Neural progenitor cell (in vitro differentiated cells): ENCODE data around the gene SREBF1. TPM values are rescaled to one million over a fixed set of nuclear protein-coding genes. Genes with fewer than 3 reads are reported as not detected.

Experiments
- DNase-seq: peaks from one replicate; pipeline ENCODE4 v3.0.0-alpha.2; 2016; ENCODE audit warnings: low spot score
- H2AFZ ChIP-seq: fragments of 200-600 bp; sonication (generic); replicated peaks from 2 replicates; pipeline ENCODE4 v1.6.1; 2016; ENCODE audit warnings: antibody characterized with exemption
- H3F3A ChIP-seq: fragments of 200-600 bp; sonication (generic); 2 replicates; pipeline ENCODE4 v1.6.1; 2016; ENCODE audit warnings: antibody characterized with exemption, low read depth
- H3K27ac ChIP-seq: fragments of 200-600 bp; sonication (generic); 2 replicates; pipeline ENCODE4 v1.5.1; 2016; ENCODE audit warnings: mild to moderate bottlenecking
- H3K27me3 ChIP-seq: fragments of 200-600 bp; sonication (generic); 2 replicates; pipeline ENCODE4 v1.6.1; 2016; ENCODE audit warnings: mild to moderate bottlenecking, moderate library complexity
- H3K36me3 ChIP-seq: fragments of 200-600 bp; sonication (generic); 2 replicates; pipeline ENCODE4 v1.5.1; 2016
- H3K4me1 ChIP-seq: fragments of 200-600 bp; sonication (generic); 2 replicates; pipeline ENCODE4 v1.6.1; 2016; ENCODE audit warnings: mixed run types
- H3K4me2 ChIP-seq: fragments of 200-600 bp; sonication (generic); 2 replicates; pipeline ENCODE4 v1.6.1; 2016
- H3K4me3 ChIP-seq: fragments of 200-600 bp; sonication (generic); 2 replicates; pipeline ENCODE4 v1.5.1; 2016
- H3K79me2 ChIP-seq: fragments of 200-600 bp; sonication (generic); 2 replicates; pipeline ENCODE4 v1.6.1; 2016; ENCODE audit warnings: low read depth
- H3K9ac ChIP-seq: fragments of 200-600 bp; sonication (generic); 2 replicates; pipeline ENCODE4 v1.6.1; 2016
- H3K9me3 ChIP-seq: fragments of 200-600 bp; sonication (generic); 2 replicates; pipeline ENCODE4 v1.5.1; 2016; ENCODE audit warnings: low read depth
- H4K20me1 ChIP-seq: fragments of 200-600 bp; sonication (generic); 2 replicates; pipeline ENCODE4 v1.6.1; 2016; ENCODE audit warnings: low read depth
- H3K27ac Mint-ChIP-seq: 3 replicates; pipeline ENCODE4 v1.8.0; 2021; ENCODE audit warnings: mixed read lengths
- H3K27me3 Mint-ChIP-seq: 2 replicates; pipeline ENCODE4 v1.8.0; 2022; ENCODE audit warnings: low read depth, mild to moderate bottlenecking, inconsistent platforms, moderate library complexity, mixed read lengths; ENCODE audit not compliant: insufficient read depth
- H3K36me3 Mint-ChIP-seq: 3 replicates; pipeline ENCODE4 v1.8.0; 2021; ENCODE audit warnings: mixed read lengths
- H3K4me1 Mint-ChIP-seq: 3 replicates; pipeline ENCODE4 v1.8.0; 2021; ENCODE audit warnings: mixed read lengths
- H3K4me3 Mint-ChIP-seq: 3 replicates; pipeline ENCODE4 v1.8.0; 2021; ENCODE audit warnings: mild to moderate bottlenecking, moderate library complexity, mixed read lengths
- H3K9me3 Mint-ChIP-seq: 3 replicates; pipeline ENCODE4 v1.8.0; 2020; ENCODE audit warnings: mixed read lengths
- EZH2 ChIP-seq: fragments of 200-600 bp; sonication (generic); IDR thresholded peaks from 2 replicates; pipeline ENCODE4 v1.6.1; 2017; ENCODE audit warnings: antibody characterized with exemption, mild to moderate bottlenecking, moderate library complexity
- EZH2phosphoT487 ChIP-seq: fragments of 200-600 bp; sonication (generic); IDR thresholded peaks from 2 replicates; pipeline ENCODE4 v1.6.1; 2017; ENCODE audit warnings: antibody characterized with exemption
- total RNA-seq: library from RNA; depleted of rRNA; stranded (reverse); fragments of >200 nt; gene quantifications from 2 replicates; pipeline ENCODE4 v1.2.3, GENCODE V29; 2015; ENCODE audit warnings: low replicate concordance
- TF ChIP-seq, protein P1 (sequence below): fragments of 200-600 bp; sonication (generic); IDR thresholded peaks from 2 replicates; pipeline ENCODE4 v1.5.1; 2017; ENCODE audit warnings: antibody characterized with exemption, mild to moderate bottlenecking

The SREBF1 gene
- 12.7 and 41.0 TPM in 2 replicates for total RNA-seq

DNA sequence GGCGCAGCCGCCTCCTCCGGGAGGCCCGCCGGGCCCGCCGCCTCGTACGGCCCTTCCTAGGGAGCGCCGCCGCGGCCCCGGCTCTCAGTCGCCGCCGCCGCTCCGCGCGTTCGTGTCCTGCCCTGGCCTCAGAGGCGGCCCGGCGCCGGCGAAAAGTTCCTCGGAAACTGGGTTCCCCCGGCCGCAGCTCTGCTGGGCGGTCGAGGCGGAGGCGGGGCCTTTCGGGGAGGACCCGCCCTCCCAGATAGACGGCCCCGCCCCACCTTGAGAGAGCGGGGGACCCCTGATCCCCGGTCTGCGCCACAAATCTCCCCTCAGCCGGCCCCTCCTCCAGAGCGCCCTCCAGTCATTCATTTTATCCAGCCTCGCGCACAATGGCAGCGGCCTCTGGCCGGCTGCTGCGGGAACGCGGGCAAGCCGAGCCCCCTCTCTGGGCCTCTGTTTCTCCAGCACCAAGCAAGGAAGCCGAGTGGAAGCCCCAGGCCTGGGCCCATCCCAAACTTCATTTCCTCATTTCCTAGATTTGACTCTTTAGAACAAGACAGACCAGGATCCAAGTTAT is at the start of gene SREBF1:
SREBF1 (minus strand) TSS at position 169 of the 562 bp plus-strand sequence. CDS start 169 bp downstream, outside the sequence.
- peak within 1 kb of the TSS; percentile 76 for H3K4me2 ChIP-seq
- peaks cover 48% of the 10 kb centered on the region for H3F3A ChIP-seq
- H4K20me1 ChIP-seq: peaks cover 40% of the 10 kb centered on the region
- Mint-ChIP-seq H3K9me3 (no peaks in the 10 kb centered on the region), H3K4me3 (peak within 1 kb of the TSS; percentile 93), H3K27me3 (peaks cover 5% of the 10 kb centered on the region), H3K27ac (peak within 1 kb of the TSS; percentile 97), H3K36me3 (peaks cover 5% of the 10 kb centered on the region), H3K4me1 (peaks cover 69% of the 10 kb centered on the region)
- no peak within 1 kb of the TSS for H2AFZ ChIP-seq
- peaks cover 42% of the 10 kb centered on the region for H3K4me1 ChIP-seq
- TF ChIP-seq EZH2: peak; percentile 12
- no peak for TF ChIP-seq EZH2phosphoT487
- H3K36me3 ChIP-seq: no peaks in the 10 kb centered on the region
- H3K4me3 ChIP-seq: peak within 1 kb of the TSS; percentile 82
- no peaks in the 10 kb centered on the region for H3K9me3 ChIP-seq
- peak; percentile 94 for DNase-seq
- H3K9ac ChIP-seq: peak within 1 kb of the TSS; percentile 91
- H3K79me2 ChIP-seq: peaks cover 40% of the 10 kb centered on the region
- H3K27ac ChIP-seq: peak within 1 kb of the TSS; percentile 93
- H3K27me3 ChIP-seq: no peaks in the 10 kb centered on the region

DNA sequence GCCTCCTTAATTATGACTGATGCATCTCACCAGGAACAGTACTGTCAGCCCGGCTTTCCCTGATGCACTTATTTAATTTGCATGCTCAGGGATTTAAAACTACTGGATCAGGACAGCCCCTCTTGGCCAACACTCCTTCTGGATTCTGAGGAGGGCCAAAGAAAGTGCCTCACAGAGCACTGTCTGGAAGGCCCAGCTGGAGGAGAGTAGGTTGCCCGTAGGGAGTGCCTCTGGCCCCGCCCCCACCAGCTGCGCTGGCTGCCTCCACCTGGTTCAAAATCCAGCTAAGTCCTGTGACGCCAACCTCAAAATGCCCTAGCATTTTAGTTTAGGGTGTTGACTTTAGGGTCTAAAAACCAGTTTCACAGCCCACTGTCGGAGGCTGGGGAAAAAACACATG is 49.4 kb upstream of the SREBF1 start:
- H3K4me3 ChIP-seq: no peak overlapping the region
- no peak overlapping the region for H2AFZ ChIP-seq
- no peaks in the 10 kb centered on the region for H3K27me3 ChIP-seq
- Mint-ChIP-seq H3K4me3 (no peak overlapping the region), H3K27ac (no peak overlapping the region), H3K9me3 (no peaks in the 10 kb centered on the region), H3K4me1 (peaks cover 50% of the 10 kb centered on the region), H3K27me3 (peaks cover 10% of the 10 kb centered on the region), H3K36me3 (peaks cover 8% of the 10 kb centered on the region)
- H3K9ac ChIP-seq: no peak overlapping the region
- H3K4me1 ChIP-seq: peaks cover 44% of the 10 kb centered on the region
- no peak overlapping the region for H3K27ac ChIP-seq
- peaks cover 15% of the 10 kb centered on the region for H3F3A ChIP-seq
- no peak overlapping the region for H3K4me2 ChIP-seq
- no peaks in the 10 kb centered on the region for H3K9me3 ChIP-seq
- H3K36me3 ChIP-seq: no peaks in the 10 kb centered on the region
- no peak for DNase-seq
- TF ChIP-seq EZH2 (no peak), EZH2phosphoT487 (no peak)
- TF ChIP-seq, protein P1, sequence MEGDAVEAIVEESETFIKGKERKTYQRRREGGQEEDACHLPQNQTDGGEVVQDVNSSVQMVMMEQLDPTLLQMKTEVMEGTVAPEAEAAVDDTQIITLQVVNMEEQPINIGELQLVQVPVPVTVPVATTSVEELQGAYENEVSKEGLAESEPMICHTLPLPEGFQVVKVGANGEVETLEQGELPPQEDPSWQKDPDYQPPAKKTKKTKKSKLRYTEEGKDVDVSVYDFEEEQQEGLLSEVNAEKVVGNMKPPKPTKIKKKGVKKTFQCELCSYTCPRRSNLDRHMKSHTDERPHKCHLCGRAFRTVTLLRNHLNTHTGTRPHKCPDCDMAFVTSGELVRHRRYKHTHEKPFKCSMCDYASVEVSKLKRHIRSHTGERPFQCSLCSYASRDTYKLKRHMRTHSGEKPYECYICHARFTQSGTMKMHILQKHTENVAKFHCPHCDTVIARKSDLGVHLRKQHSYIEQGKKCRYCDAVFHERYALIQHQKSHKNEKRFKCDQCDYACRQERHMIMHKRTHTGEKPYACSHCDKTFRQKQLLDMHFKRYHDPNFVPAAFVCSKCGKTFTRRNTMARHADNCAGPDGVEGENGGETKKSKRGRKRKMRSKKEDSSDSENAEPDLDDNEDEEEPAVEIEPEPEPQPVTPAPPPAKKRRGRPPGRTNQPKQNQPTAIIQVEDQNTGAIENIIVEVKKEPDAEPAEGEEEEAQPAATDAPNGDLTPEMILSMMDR: no peak
- no peaks in the 10 kb centered on the region for H4K20me1 ChIP-seq
- H3K79me2 ChIP-seq: no peaks in the 10 kb centered on the region

GRCh38 chr17:17884391-17885357 is 47.9 kb upstream of the SREBF1 start:
- Mint-ChIP-seq H3K27me3 (peaks cover 10% of the 10 kb centered on the region), H3K9me3 (no peaks in the 10 kb centered on the region), H3K4me3 (no peak overlapping the region), H3K27ac (no peak overlapping the region), H3K4me1 (peaks cover 56% of the 10 kb centered on the region), H3K36me3 (peaks cover 7% of the 10 kb centered on the region)
- H3F3A ChIP-seq: peaks cover 15% of the 10 kb centered on the region
- H3K27me3 ChIP-seq: no peaks in the 10 kb centered on the region
- no peaks in the 10 kb centered on the region for H3K9me3 ChIP-seq
- TF ChIP-seq EZH2phosphoT487 (no peak), EZH2 (no peak)
- TF ChIP-seq, protein P1: no peak
- no peak overlapping the region for H3K27ac ChIP-seq
- DNase-seq: peak; percentile 52
- H2AFZ ChIP-seq: no peak overlapping the region
- no peak overlapping the region for H3K9ac ChIP-seq
- H3K4me3 ChIP-seq: no peak overlapping the region
- H4K20me1 ChIP-seq: no peaks in the 10 kb centered on the region
- no peaks in the 10 kb centered on the region for H3K79me2 ChIP-seq
- no peaks in the 10 kb centered on the region for H3K36me3 ChIP-seq
- H3K4me2 ChIP-seq: peak overlapping the region; percentile 28
- peaks cover 44% of the 10 kb centered on the region for H3K4me1 ChIP-seq
